Activated naive CD4-positive, alpha-beta T cell treated with anti-CD3 and anti-CD28 coated beads, Interleukin-2, amount 50 U/mL, for 24 hours (primary cell): ENCODE results near the gene PAFAH2.
A peak's percentile ranks its signal among the peaks of the same experiment; 100 is the strongest.
"Not testable (repeated sequence)": the region's sequence is repeated elsewhere in the genome, so short reads cannot be mapped to it uniquely, and the experiment has no call there.

Experiments
- H3K27ac Mint-ChIP-seq: one replicate; pipeline ENCODE4 v1.8.0; 2021; ENCODE audit warnings: mild to moderate bottlenecking, mixed read lengths
- H3K27me3 Mint-ChIP-seq: one replicate; pipeline ENCODE4 v1.8.0; 2021; ENCODE audit warnings: mixed read lengths
- H3K36me3 Mint-ChIP-seq: one replicate; pipeline ENCODE4 v1.8.0; 2021; ENCODE audit warnings: mixed read lengths
- H3K4me1 Mint-ChIP-seq: one replicate; pipeline ENCODE4 v1.8.0; 2021; ENCODE audit warnings: mixed read lengths
- H3K4me3 Mint-ChIP-seq: one replicate; pipeline ENCODE4 v1.8.0; 2021; ENCODE audit warnings: mild to moderate bottlenecking, mixed read lengths
- H3K9me3 Mint-ChIP-seq: one replicate; pipeline ENCODE4 v1.8.0; 2021; ENCODE audit warnings: mixed read lengths

PAFAH2 gene

GRCh38 chr1:26003756-26004155 is 5.9 kb upstream of the PAFAH2 start:
- no peak overlapping the region for H3K4me3 Mint-ChIP-seq
- no peaks in the 10 kb centered on the region for H3K27me3 Mint-ChIP-seq
- H3K9me3 Mint-ChIP-seq = no peaks in the 10 kb centered on the region
- H3K4me1 Mint-ChIP-seq = no peaks in the 10 kb centered on the region
- no peaks in the 10 kb centered on the region for H3K36me3 Mint-ChIP-seq
- H3K27ac Mint-ChIP-seq = no peak overlapping the region

- H3K36me3 Mint-ChIP-seq = no peaks in the 10 kb centered on the region
- peaks cover 3% of the 10 kb centered on the region for H3K4me1 Mint-ChIP-seq
- no peaks in the 10 kb centered on the region for H3K9me3 Mint-ChIP-seq
- H3K27ac Mint-ChIP-seq = no peak overlapping the region
- no peak overlapping the region for H3K4me3 Mint-ChIP-seq
- H3K27me3 Mint-ChIP-seq = no peaks in the 10 kb centered on the region
Observed at GRCh38 chr1:26003262-26003661, 5.4 kb upstream of the PAFAH2 start.

GRCh38 chr1:25999041-25999800 is 1.4 kb upstream of the PAFAH2 start:
- Mint-ChIP-seq H3K4me1 (peaks cover 22% of the 10 kb centered on the region), H3K9me3 (no peaks in the 10 kb centered on the region), H3K36me3 (peaks cover 3% of the 10 kb centered on the region), H3K27me3 (no peaks in the 10 kb centered on the region), H3K4me3 (no peak overlapping the region), H3K27ac (no peak overlapping the region)

- Mint-ChIP-seq H3K36me3 (peaks cover 3% of the 10 kb centered on the region), H3K27ac (peak overlapping the region; percentile 99), H3K27me3 (no peaks in the 10 kb centered on the region), H3K4me3 (peak overlapping the region; percentile 99), H3K4me1 (peaks cover 39% of the 10 kb centered on the region), H3K9me3 (no peaks in the 10 kb centered on the region)
Observed at GRCh38 chr1:25996966-25997827, 666 bp downstream of the PAFAH2 start.

- Mint-ChIP-seq H3K36me3 (peaks cover 3% of the 10 kb centered on the region), H3K4me1 (peaks cover 59% of the 10 kb centered on the region)
Observed at GRCh38 chr1:25994402-25995150, 3.3 kb downstream of the PAFAH2 start.

GRCh38 chr1:25993197-25993951 is 4.5 kb downstream of the PAFAH2 start:
- H3K4me1 Mint-ChIP-seq = peaks cover 67% of the 10 kb centered on the region
- H3K9me3 Mint-ChIP-seq = no peaks in the 10 kb centered on the region
- peak overlapping the region; percentile 23 for H3K27ac Mint-ChIP-seq
- no peaks in the 10 kb centered on the region for H3K27me3 Mint-ChIP-seq
- H3K36me3 Mint-ChIP-seq = peaks cover 3% of the 10 kb centered on the region
- H3K4me3 Mint-ChIP-seq = no peak overlapping the region

More at GRCh38 chr1:25994402-25995150, 3.3 kb downstream of the PAFAH2 start:
- Mint-ChIP-seq H3K4me3 (no peak overlapping the region), H3K27ac (peak overlapping the region; percentile 27), H3K9me3 (no peaks in the 10 kb centered on the region), H3K27me3 (no peaks in the 10 kb centered on the region)

- peaks cover 71% of the 10 kb centered on the region for H3K4me1 Mint-ChIP-seq
- no peaks in the 10 kb centered on the region for H3K27me3 Mint-ChIP-seq
- H3K9me3 Mint-ChIP-seq = no peaks in the 10 kb centered on the region
- H3K27ac Mint-ChIP-seq = peak overlapping the region; percentile 23
- H3K4me3 Mint-ChIP-seq = no peak overlapping the region
- H3K36me3 Mint-ChIP-seq = peaks cover 3% of the 10 kb centered on the region
Observed at GRCh38 chr1:25992689-25993171, 5.1 kb downstream of the PAFAH2 start.

- H3K4me3 Mint-ChIP-seq = no peak overlapping the region
Observed at GRCh38 chr1:25991937-25992688, 5.8 kb downstream of the PAFAH2 start.

GRCh38 chr1:25990702-25991395 is 7.0 kb downstream of the PAFAH2 start:
- H3K4me1 Mint-ChIP-seq = peaks cover 73% of the 10 kb centered on the region

More at GRCh38 chr1:25991937-25992688, 5.8 kb downstream of the PAFAH2 start:
- peaks cover 72% of the 10 kb centered on the region for H3K4me1 Mint-ChIP-seq
- H3K27ac Mint-ChIP-seq = no peak overlapping the region
- no peaks in the 10 kb centered on the region for H3K9me3 Mint-ChIP-seq
- peaks cover 3% of the 10 kb centered on the region for H3K36me3 Mint-ChIP-seq
- H3K27me3 Mint-ChIP-seq = no peaks in the 10 kb centered on the region

GRCh38 chr1:25990251-25990650 is 7.6 kb downstream of the PAFAH2 start:
- Mint-ChIP-seq H3K36me3 (peaks cover 12% of the 10 kb centered on the region), H3K27me3 (no peaks in the 10 kb centered on the region), H3K4me1 (peaks cover 74% of the 10 kb centered on the region), H3K4me3 (peak overlapping the region; percentile 85), H3K27ac (peak overlapping the region; percentile 89), H3K9me3 (no peaks in the 10 kb centered on the region)

More at GRCh38 chr1:25990702-25991395, 7.0 kb downstream of the PAFAH2 start:
- Mint-ChIP-seq H3K36me3 (peaks cover 7% of the 10 kb centered on the region), H3K27me3 (no peaks in the 10 kb centered on the region), H3K9me3 (no peaks in the 10 kb centered on the region), H3K4me3 (peak overlapping the region; percentile 85), H3K27ac (peak overlapping the region; percentile 89)

- Mint-ChIP-seq H3K4me3 (peak overlapping the region; percentile 85), H3K9me3 (no peaks in the 10 kb centered on the region), H3K27me3 (no peaks in the 10 kb centered on the region), H3K27ac (peak overlapping the region; percentile 94), H3K4me1 (peaks cover 75% of the 10 kb centered on the region), H3K36me3 (peaks cover 12% of the 10 kb centered on the region)
Observed at GRCh38 chr1:25989440-25990234, 8.2 kb downstream of the PAFAH2 start.

- H3K4me3 Mint-ChIP-seq = no peak overlapping the region
- no peaks in the 10 kb centered on the region for H3K9me3 Mint-ChIP-seq
- H3K27ac Mint-ChIP-seq = no peak overlapping the region
- peaks cover 12% of the 10 kb centered on the region for H3K36me3 Mint-ChIP-seq
- peaks cover 65% of the 10 kb centered on the region for H3K4me1 Mint-ChIP-seq
- H3K27me3 Mint-ChIP-seq = no peaks in the 10 kb centered on the region
Observed at GRCh38 chr1:25987951-25988350, 9.9 kb downstream of the PAFAH2 start.

GRCh38 chr1:25986773-25987172 is 11.1 kb downstream of the PAFAH2 start:
- H3K4me3 Mint-ChIP-seq, H3K27ac Mint-ChIP-seq, H3K9me3 Mint-ChIP-seq, H3K27me3 Mint-ChIP-seq: not testable (repeated sequence)
- Mint-ChIP-seq H3K4me1 (peaks cover 54% of the 10 kb centered on the region), H3K36me3 (peaks cover 18% of the 10 kb centered on the region)
